ENCODE measurements around the gene SULT6B1. TPM values are rescaled to one million over a fixed set of nuclear protein-coding genes. Genes with fewer than 3 reads are reported as not detected.

Gene SULT6B1
- total and polyA plus RNA-seq, 2 of the 4 experiments (the other 2 are of a cell fraction) = not detected

GRCh38 chr2:37149626-37150322, 38.7 kb downstream of the SULT6B1 start:
- H3K27me3 ChIP-seq (ENCODE audit: control insufficient read depth, insufficient read depth, low read length) = no peaks in the 10 kb centered on the region
- intact Hi-C loops (cut with micrococcal nuclease) = no loop called here
- no peak overlapping the region for H3K23ac ChIP-seq (ENCODE audit: low read depth, low read length)
- H2BK120ac ChIP-seq (ENCODE audit: low read depth, low read length) = no peak overlapping the region
- WGBS, 2 experiments (ENCODE audit: extremely low coverage in 2 of 2, insufficient read length in 1 of 2) = 100% methylated on average over 1 of the region's 6 CpGs; no CpG with 5 or more reads in 1 of the 2 experiments
- no peak overlapping the region for H3K27ac ChIP-seq (ENCODE audit: insufficient read depth, low read length)
- H3K9me1 ChIP-seq (ENCODE audit: insufficient read depth, low read length) = peaks cover under 1% of the 10 kb centered on the region
- no peak overlapping the region for H2AK5ac ChIP-seq (ENCODE audit: low read depth, low read length)
- ATAC-seq (ENCODE audit: low read depth) (no peak), DNase-seq (no peak)
- H3K9ac ChIP-seq (ENCODE audit: low read depth, low read length) = no peak overlapping the region
- TF ChIP-seq RFX5 (IDR thresholded peaks at IDR 0.05; ENCODE audit: low read depth, low read length) (no peak), FOS (IDR thresholded peaks at IDR 0.05; ENCODE audit: low read depth, low read length) (no peak), MAFK (IDR thresholded peaks at IDR 0.05; ENCODE audit: low read depth, low read length) (no peak), NFE2L2 (IDR thresholded peaks at IDR 0.05; ENCODE audit: low read depth, low read length) (no peak), CEBPB (IDR thresholded peaks at IDR 0.05; ENCODE audit: low read depth, low read length) (no peak), BHLHE40 (IDR thresholded peaks at IDR 0.05; ENCODE audit: low read depth, low read length) (no peak), ELK1 (IDR thresholded peaks at IDR 0.05; ENCODE audit: borderline replicate concordance, low read depth, low read length) (no peak), RCOR1 (IDR thresholded peaks at IDR 0.05; ENCODE audit: insufficient replicate concordance, low read length) (no peak), SMC3 (IDR thresholded peaks at IDR 0.05; ENCODE audit: low read depth, low read length) (no peak)
- peaks cover 17% of the 10 kb centered on the region for H3K36me3 ChIP-seq (ENCODE audit: control insufficient read depth, insufficient read depth, low read length)
- no TSS peak for BruUV-seq (replicated peaks)
- H3K14ac ChIP-seq (replicated peaks; ENCODE audit: low read depth, low read length) = no peak overlapping the region
- H4K5ac ChIP-seq (ENCODE audit: low read depth, low read length) = no peak overlapping the region
- no peak overlapping the region for H2AK9ac ChIP-seq (replicated peaks; ENCODE audit: low read depth, low read length, poor library complexity)
- no peak overlapping the region for H2AFZ ChIP-seq (replicated peaks; ENCODE audit: low read length, poor library complexity)
- H3K4me3 ChIP-seq (ENCODE audit: insufficient read depth, low read depth, low read length) = no peak overlapping the region
- no peaks in the 10 kb centered on the region for H3K4me1 ChIP-seq (ENCODE audit: control insufficient read depth, insufficient read depth, low read length)
- peaks cover 26 to 43% of the 10 kb centered on the region in 2 experiments for H3K79me1 ChIP-seq (ENCODE audit: low read depth in 1 of 2, low read length in 2 of 2)
- dilution Hi-C loops (cut with HindIII; ENCODE audit: low sequenced_read_pairs, unreplicated experiment) = no loop called here
- in situ Hi-C loops (cut with MboI; ENCODE audit: low sequenced_read_pairs) = loop anchor here (25.0 kb wide), 1 partner anchor 738 kb away; no protein-coding TSS in a partner anchor
- no peak overlapping the region for H3K56ac ChIP-seq (ENCODE audit: extremely low read depth, insufficient read depth, low read length)
- H3K18ac ChIP-seq (ENCODE audit: low read depth, low read length) = no peak overlapping the region
- H3K4ac ChIP-seq (ENCODE audit: low read depth, low read length) = no peak overlapping the region
- H4K91ac ChIP-seq (ENCODE audit: insufficient read depth, low read depth, low read length) = no peak overlapping the region
- POLR2A ChIA-PET (ENCODE audit: unreplicated experiment) = no interaction called here
- H3K4me2 ChIP-seq (ENCODE audit: low read depth, low read length) = no peak overlapping the region
- H2BK5ac ChIP-seq (ENCODE audit: low read depth, low read length, poor library complexity, severe bottlenecking) = no peak overlapping the region
- H4K8ac ChIP-seq (ENCODE audit: low read depth in 2 of 2, low read length in 2 of 2) = no peak overlapping the region
- CTCF ChIA-PET = interaction anchor here (0.6 kb wide), 1 partner anchor 27 kb away, joined by 3 read pairs; no protein-coding TSS in a partner anchor
- H2BK20ac ChIP-seq (ENCODE audit: low read depth, low read length) = no peak overlapping the region
- H2BK15ac ChIP-seq (ENCODE audit: low read depth, low read length) = no peak overlapping the region
- H3K9me3 ChIP-seq (ENCODE audit: control insufficient read depth, insufficient read depth, low read length) = no peaks in the 10 kb centered on the region
- H4K20me1 ChIP-seq (ENCODE audit: insufficient read depth, low read length) = peaks cover 3% of the 10 kb centered on the region; the same call in 1 of the 2 replicates

Measured in IMR-90 (cell line).